ENCODE results near the gene ZNRF3. TPM values are rescaled to one million over a fixed set of nuclear protein-coding genes. Genes with fewer than 3 reads are reported as not detected.

ZNRF3 gene
- polyA plus RNA-seq, 1 donor from 2014 or later = 2.9 TPM

- Histone ChIP-seq H3K36me3 (ENCODE audit: insufficient read depth, low read length) (no peaks in the 10 kb centered on the region), H3K9ac (ENCODE audit: low read length) (no peak overlapping the region), H3K9me3 (ENCODE audit: low read length) (no peaks in the 10 kb centered on the region), H3K4me3 (ENCODE audit: low read length) (no peak overlapping the region), H3K9me2 (ENCODE audit: insufficient read depth, low read length) (no peaks in the 10 kb centered on the region), H3K79me2 (replicated peaks; ENCODE audit: insufficient read depth, low read length) (peaks cover 5% of the 10 kb centered on the region), H3K27me3 (ENCODE audit: insufficient read depth, low read depth, low read length) (no peaks in the 10 kb centered on the region), H2AFZ (ENCODE audit: low read depth, low read length) (no peak overlapping the region), H3F3A (ENCODE audit: insufficient read depth, low read length, poor library complexity, severe bottlenecking) (no peaks in the 10 kb centered on the region), H3K27ac (ENCODE audit: low read length) (no peak overlapping the region), H3K4me2 (ENCODE audit: low read length) (no peak overlapping the region), H4K20me1 (ENCODE audit: insufficient read depth) (no peaks in the 10 kb centered on the region)
- TF ChIP-seq RAD21 (conservative IDR thresholded peaks at IDR 0.05) (no peak), CTCF (IDR thresholded peaks at IDR 0.05; ENCODE audit: poor library complexity, severe bottlenecking) (no peak), EZH2 (IDR thresholded peaks at IDR 0.05; ENCODE audit: borderline replicate concordance, insufficient read depth, low read length, poor library complexity, severe bottlenecking) (no peak), POLR2AphosphoS5 (IDR thresholded peaks at IDR 0.05) (no peak), SMC3 (conservative IDR thresholded peaks at IDR 0.05; ENCODE audit: poor library complexity) (no peak), MXI1 (conservative IDR thresholded peaks at IDR 0.05; ENCODE audit: poor library complexity, severe bottlenecking) (no peak), EP300 (conservative IDR thresholded peaks at IDR 0.05; ENCODE audit: poor library complexity, severe bottlenecking) (no peak), TAF1 (IDR thresholded peaks at IDR 0.05; ENCODE audit: low read depth) (no peak)
- TF ChIP-seq, protein P1, sequence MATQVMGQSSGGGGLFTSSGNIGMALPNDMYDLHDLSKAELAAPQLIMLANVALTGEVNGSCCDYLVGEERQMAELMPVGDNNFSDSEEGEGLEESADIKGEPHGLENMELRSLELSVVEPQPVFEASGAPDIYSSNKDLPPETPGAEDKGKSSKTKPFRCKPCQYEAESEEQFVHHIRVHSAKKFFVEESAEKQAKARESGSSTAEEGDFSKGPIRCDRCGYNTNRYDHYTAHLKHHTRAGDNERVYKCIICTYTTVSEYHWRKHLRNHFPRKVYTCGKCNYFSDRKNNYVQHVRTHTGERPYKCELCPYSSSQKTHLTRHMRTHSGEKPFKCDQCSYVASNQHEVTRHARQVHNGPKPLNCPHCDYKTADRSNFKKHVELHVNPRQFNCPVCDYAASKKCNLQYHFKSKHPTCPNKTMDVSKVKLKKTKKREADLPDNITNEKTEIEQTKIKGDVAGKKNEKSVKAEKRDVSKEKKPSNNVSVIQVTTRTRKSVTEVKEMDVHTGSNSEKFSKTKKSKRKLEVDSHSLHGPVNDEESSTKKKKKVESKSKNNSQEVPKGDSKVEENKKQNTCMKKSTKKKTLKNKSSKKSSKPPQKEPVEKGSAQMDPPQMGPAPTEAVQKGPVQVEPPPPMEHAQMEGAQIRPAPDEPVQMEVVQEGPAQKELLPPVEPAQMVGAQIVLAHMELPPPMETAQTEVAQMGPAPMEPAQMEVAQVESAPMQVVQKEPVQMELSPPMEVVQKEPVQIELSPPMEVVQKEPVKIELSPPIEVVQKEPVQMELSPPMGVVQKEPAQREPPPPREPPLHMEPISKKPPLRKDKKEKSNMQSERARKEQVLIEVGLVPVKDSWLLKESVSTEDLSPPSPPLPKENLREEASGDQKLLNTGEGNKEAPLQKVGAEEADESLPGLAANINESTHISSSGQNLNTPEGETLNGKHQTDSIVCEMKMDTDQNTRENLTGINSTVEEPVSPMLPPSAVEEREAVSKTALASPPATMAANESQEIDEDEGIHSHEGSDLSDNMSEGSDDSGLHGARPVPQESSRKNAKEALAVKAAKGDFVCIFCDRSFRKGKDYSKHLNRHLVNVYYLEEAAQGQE (IDR thresholded peaks at IDR 0.05; ENCODE audit: borderline replicate concordance) = no peak
These were observed 16.0 kb downstream of the ZNRF3 start for GRCh38 chr22:28899199-28899853.

DNA sequence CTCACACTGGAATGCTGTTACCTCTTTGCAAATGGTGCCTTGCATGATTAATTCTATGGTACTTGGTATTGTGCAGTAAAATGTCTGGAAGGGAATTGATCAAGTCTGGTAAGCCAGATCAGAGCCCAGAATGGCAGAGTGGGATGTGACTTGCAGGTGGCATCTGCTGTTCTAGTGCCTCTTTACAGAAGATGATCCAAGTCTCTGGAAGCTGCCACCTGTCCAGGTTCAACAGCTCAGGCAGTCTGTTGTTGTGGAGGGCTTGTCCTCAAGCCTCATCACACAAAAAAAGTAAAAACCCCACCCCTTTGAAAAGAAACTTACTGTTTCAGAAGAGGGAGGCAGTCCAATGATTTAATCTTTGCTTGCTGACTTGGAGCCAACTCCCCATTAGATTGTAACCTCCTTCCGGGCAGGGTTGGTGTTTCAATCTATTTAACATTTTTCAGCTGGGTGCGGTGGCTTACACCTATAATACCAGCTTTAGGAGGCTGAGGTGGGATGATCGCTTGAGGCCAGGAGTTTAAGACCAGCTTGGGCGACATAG, 17.1 kb downstream of the ZNRF3 start:
- Histone ChIP-seq H3K27me3 (ENCODE audit: insufficient read depth, low read depth, low read length) (no peaks in the 10 kb centered on the region), H3K4me2 (ENCODE audit: low read length) (no peak overlapping the region), H3K9ac (ENCODE audit: low read length) (no peak overlapping the region), H3K79me2 (replicated peaks; ENCODE audit: insufficient read depth, low read length) (peaks cover 5% of the 10 kb centered on the region), H3K9me2 (ENCODE audit: insufficient read depth, low read length) (no peaks in the 10 kb centered on the region), H3K36me3 (ENCODE audit: insufficient read depth, low read length) (no peaks in the 10 kb centered on the region), H4K20me1 (ENCODE audit: insufficient read depth) (no peaks in the 10 kb centered on the region), H3F3A (ENCODE audit: insufficient read depth, low read length, poor library complexity, severe bottlenecking) (no peaks in the 10 kb centered on the region), H3K9me3 (ENCODE audit: low read length) (no peaks in the 10 kb centered on the region), H3K4me3 (ENCODE audit: low read length) (no peak overlapping the region), H2AFZ (ENCODE audit: low read depth, low read length) (no peak overlapping the region), H3K27ac (ENCODE audit: low read length) (no peak overlapping the region)
- TF ChIP-seq TAF1 (IDR thresholded peaks at IDR 0.05; ENCODE audit: low read depth) (no peak), CTCF (IDR thresholded peaks at IDR 0.05; ENCODE audit: poor library complexity, severe bottlenecking) (no peak), EZH2 (IDR thresholded peaks at IDR 0.05; ENCODE audit: borderline replicate concordance, insufficient read depth, low read length, poor library complexity, severe bottlenecking) (no peak), RAD21 (conservative IDR thresholded peaks at IDR 0.05) (no peak), POLR2AphosphoS5 (IDR thresholded peaks at IDR 0.05) (no peak), SMC3 (conservative IDR thresholded peaks at IDR 0.05; ENCODE audit: poor library complexity) (no peak), MXI1 (conservative IDR thresholded peaks at IDR 0.05; ENCODE audit: poor library complexity, severe bottlenecking) (no peak), EP300 (conservative IDR thresholded peaks at IDR 0.05; ENCODE audit: poor library complexity, severe bottlenecking) (no peak)
- TF ChIP-seq, protein P1 (IDR thresholded peaks at IDR 0.05; ENCODE audit: borderline replicate concordance) = no peak
